GM19193 (cell line): ENCODE data around the gene SLC19A3.

Experiments used
- POLR2A ChIP-seq: IDR thresholded peaks from 4 replicates; pipeline ENCODE4 v1.6.1; 2011; ENCODE audit not compliant: insufficient read depth, insufficient read length; ENCODE audit errors: extremely low read depth

Gene SLC19A3

GRCh38 chr2:227661025-227661649, 56.7 kb downstream of the SLC19A3 start:
- TF ChIP-seq POLR2A = no peak

DNA sequence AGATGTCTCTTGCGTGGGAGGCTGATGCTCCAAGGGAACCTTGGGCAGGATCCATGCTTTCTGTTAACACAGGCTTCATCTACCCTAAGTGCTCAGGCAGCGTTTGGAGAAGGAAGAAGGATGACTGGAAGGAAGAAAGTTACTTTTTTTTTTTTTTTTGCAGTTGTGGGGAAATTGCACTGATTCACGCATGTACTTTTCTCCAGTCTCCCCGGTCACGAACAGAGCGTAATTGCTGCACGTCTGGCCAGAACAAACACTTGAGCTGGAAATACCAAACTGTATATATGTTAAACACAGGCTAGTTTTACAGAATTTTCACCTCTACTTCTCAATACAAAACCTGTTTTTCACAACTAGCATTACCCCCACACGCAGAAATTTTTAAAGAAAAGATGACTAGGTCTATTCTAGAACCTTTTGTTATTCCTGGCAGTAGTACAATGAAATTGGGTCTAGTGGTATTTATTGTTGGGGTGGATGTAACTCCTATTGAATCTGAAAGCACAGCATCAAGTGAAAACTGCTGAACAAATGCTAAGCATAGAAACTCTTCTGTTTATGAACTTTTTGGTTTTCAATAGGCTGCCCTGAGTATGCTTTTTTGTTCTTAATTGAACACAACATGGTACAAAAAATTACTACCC, 60.5 kb downstream of the SLC19A3 start:
- TF ChIP-seq POLR2A = no peak

- no peak for TF ChIP-seq POLR2A
Observed at GRCh38 chr2:227655454-227655853, 62.4 kb downstream of the SLC19A3 start.

DNA sequence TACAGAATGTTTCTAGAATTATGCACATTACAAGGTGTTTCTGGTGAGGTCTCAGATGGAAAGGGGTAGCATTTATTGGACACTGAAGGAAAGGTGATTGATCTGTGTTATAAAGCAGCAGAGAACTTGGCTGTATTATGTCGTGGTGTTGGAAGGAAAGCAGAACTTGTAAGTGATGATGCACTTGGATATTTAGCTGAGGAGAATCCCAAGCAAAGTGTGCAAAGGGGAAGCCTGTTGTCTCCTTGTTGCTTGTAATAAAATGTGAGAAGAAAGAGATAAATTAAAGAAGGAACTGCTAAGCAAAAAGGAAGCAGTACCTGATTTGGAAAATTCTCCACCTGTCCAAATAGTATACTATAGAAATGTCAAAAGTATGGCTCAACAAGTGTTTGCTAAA, 63.4 kb downstream of the SLC19A3 start:
- no peak for TF ChIP-seq POLR2A

DNA sequence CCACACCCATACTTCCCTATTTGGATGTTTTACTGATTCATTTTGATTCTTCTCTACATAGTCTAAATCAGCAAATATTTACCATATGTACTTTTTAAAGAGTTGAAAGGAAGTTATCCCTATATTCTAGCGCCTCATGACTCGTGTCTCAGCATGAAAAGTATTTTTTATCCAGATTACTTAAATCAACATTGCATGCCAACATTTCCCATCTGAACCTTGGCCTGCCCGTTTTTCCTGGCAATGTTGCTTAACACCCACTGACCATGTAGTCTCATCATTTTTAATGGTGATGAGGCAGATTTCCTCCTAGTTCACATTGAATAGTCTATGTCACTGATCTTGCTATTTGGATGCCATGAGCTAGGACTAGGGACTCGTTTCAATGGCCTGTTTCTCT, 64.4 kb downstream of the SLC19A3 start:
- TF ChIP-seq POLR2A = no peak

DNA sequence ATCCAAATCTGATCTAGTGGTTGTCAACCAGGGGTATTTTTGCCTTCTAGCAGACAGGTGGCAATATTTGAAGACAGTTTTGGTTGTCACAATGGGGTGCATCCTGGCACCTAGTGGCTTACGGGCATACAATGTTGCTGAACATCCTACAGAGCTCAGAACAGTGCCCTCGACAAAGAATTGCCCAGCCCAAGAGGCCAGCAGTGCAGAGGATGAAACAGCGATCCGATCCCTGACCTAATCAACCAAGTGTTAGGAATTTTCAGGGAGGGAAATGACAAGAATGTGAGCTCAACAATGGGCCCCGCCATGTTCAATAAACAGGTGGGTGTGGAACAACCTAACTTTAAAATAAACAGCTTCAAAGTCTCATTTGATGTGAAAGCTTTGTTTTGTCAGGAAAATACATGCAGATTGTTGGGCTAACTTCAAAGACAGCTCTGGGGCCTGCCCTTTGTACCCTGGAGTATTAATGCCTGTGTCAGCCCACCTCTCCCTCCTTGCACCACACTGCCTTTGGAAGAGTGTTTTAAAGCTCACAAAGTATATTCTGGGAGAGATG, 73.8 kb downstream of the SLC19A3 start:
- TF ChIP-seq POLR2A = no peak

GRCh38 chr2:227642656-227643055, 75.2 kb downstream of the SLC19A3 start:
- TF ChIP-seq POLR2A = no peak

DNA sequence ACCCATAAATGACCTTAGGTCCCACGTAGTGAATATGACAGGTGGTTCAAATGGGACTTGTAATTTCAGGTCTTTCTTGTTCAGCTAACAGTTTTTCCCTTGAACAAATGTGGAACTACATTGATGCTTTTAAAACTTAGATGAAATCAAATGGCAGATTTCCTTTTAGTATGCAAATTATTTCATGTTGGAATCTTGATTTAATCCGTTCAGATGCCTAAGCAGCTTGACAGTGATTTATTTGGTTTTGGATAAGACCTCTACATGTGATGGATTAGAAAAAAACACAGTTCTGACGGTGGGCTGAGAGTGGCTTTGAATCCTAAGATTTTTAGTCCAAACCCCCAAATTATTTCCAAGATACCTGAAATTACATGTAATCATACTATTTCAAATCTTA, 83.6 kb downstream of the SLC19A3 start:
- TF ChIP-seq POLR2A = no peak
